Choroid plexus epithelial cell (primary cell): ENCODE data around the gene PPIP5K1.

Experiments
- DNase-seq: peaks from one replicate; pipeline ENCODE4 v3.0.0-alpha.2; 2010; ENCODE audit warnings: low read depth
- H3K4me3 ChIP-seq: 2 replicates; pipeline ENCODE4 v1.5.1; 2011; ENCODE audit warnings: low read depth, mild to moderate bottlenecking, control low read depth, low read length, moderate library complexity
- CTCF ChIP-seq: conservative IDR thresholded peaks from 2 replicates; pipeline ENCODE4 v1.5.1; 2011; ENCODE audit warnings: low read depth, mild to moderate bottlenecking, control low read depth, inconsistent platforms, low read length, moderate library complexity

PPIP5K1 gene

GRCh38 chr15:43516185-43516584, 73.8 kb downstream of the PPIP5K1 start:
- no peak for DNase-seq
- TF ChIP-seq CTCF, result no peak
- no peak overlapping the region for H3K4me3 ChIP-seq

GRCh38 chr15:43515741-43516140, 74.3 kb downstream of the PPIP5K1 start:
- H3K4me3 ChIP-seq, result no peak overlapping the region
- DNase-seq, result no peak
- no peak for TF ChIP-seq CTCF

GRCh38 chr15:43514241-43515057, 75.6 kb downstream of the PPIP5K1 start:
- TF ChIP-seq CTCF, result peak; percentile 81
- DNase-seq, result peak; percentile 47
- no peak overlapping the region for H3K4me3 ChIP-seq

GRCh38 chr15:43513550-43513949, 76.5 kb downstream of the PPIP5K1 start:
- no peak for DNase-seq
- H3K4me3 ChIP-seq, result no peak overlapping the region
- TF ChIP-seq CTCF, result no peak

- peak; percentile 37 for TF ChIP-seq CTCF
- DNase-seq, result peak; percentile 31
- peak overlapping the region; percentile 62 for H3K4me3 ChIP-seq
These were observed 78.8 kb downstream of the PPIP5K1 start for GRCh38 chr15:43511012-43511885.

- peak; percentile 64 for TF ChIP-seq CTCF
- DNase-seq, result peak; percentile 100
- H3K4me3 ChIP-seq, result peak overlapping the region; percentile 64
These were observed 79.6 kb downstream of the PPIP5K1 start for GRCh38 chr15:43510200-43511011.
